OCI-LY1 (cell line): ENCODE data around the gene SPATA16.

Experiments
- CTCF ChIP-seq: fragments of 200-600 bp; sonication (generic), shearing (Covaris generic); IDR thresholded peaks from 2 replicates; pipeline ENCODE4 v1.5.1; 2017; ENCODE audit warnings: mild to moderate bottlenecking, antibody characterized with exemption, low read length, moderate library complexity, mixed read lengths
- EZH2 ChIP-seq: fragments of 200-600 bp; sonication (generic), shearing (Covaris generic); IDR thresholded peaks from 2 replicates; pipeline ENCODE4 v1.8.0; 2017; ENCODE audit warnings: borderline replicate concordance, mixed run types, mild to moderate bottlenecking, antibody characterized with exemption, low read length, moderate library complexity, mixed read lengths

GRCh38 chr3:173140986-173141385, at the start of gene SPATA16:
- TF ChIP-seq EZH2 (no peak), CTCF (no peak)
